ENCODE results near the gene SPAG16.
A peak's percentile ranks its signal among the peaks of the same experiment; 100 is the strongest.

Gene SPAG16

DNA sequence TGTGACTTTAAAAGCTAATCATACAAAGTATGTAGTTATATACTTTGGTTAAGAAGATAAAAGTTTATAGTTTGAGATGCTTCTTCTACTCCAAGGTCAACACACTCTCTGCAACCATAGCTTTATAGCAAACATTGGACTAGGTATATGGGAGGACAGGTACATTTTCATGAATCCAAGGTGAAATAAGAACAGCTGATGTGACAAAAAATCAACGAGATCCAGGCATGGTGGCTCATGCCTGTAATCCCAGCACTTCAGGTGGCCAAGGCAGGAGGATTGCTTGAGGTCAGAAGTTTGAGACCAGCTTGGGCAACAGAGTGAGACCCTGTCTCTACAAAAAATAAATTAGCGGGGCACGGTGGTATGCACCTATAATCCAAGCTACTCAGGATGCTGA lies 963.3 kb downstream of the SPAG16 start:
- no peak for DNase-seq

DNA sequence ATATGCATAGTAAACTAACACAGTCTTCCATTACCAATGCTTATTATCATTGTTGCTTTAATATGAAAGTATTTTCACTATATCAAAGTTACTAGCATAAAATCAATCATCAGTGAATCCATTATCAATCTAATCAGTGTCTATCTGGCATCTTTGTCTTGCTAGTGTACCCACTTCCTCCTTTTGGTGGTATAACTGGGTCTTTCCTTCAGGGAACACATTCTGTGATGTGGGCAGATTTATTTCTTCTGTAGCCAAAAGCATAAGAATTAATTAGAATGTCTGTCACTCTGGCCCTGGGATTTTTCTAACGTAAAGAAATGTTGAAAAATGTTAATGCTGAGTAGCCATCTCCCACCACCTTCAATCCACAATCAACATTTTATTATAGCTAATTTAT lies 970.8 kb downstream of the SPAG16 start:
- DNase-seq: no peak

GRCh38 chr2:214261683-214262082 lies 977.4 kb downstream of the SPAG16 start:
- no peak for DNase-seq

- no peak for DNase-seq
Observed at GRCh38 chr2:214264171-214264570, 979.9 kb downstream of the SPAG16 start.

DNA sequence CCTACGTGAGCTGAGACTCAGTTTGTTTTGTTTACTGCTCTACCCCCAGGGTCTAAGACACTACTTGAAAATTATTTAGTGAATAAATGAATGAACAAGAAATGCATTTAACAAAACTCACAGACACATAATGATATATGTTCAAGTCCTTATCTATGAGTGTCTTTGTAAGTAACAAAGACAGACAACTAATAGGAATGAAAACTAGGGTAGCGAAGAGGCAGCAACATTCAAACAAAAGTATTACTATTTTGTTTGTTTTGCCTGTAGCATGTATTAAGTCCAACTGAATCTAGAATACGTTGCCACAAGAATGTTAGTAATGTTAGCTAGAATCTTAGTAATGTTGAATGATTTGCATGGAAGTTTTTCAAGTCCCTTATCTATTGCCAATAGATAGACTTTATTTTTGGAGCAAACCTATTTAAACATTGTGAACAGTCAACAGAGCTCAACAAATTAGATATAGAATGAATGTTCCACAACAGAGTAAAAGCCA lies 981.8 kb downstream of the SPAG16 start:
- no peak for DNase-seq

- no peak for DNase-seq
Observed at GRCh38 chr2:214277880-214278279, 993.6 kb downstream of the SPAG16 start.

DNA sequence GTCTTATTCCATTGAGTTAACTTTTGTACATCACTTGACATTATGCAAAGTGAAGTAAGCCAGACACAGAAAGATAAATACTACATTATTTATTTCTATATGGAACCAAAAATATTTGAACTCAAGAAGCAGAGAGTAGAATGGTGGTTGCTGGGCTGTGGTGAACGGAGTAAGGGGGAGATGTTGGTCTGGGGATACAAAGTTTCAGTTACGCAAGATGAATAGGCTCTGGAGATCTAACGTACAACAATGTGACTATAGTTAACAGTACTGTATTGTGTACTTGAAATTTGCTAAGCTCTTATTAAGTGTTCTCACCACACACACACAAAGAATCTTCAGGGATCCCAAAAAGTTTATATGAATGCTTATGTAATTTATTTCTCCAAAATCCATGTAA lies 1001.7 kb downstream of the SPAG16 start:
- no peak for DNase-seq

DNA sequence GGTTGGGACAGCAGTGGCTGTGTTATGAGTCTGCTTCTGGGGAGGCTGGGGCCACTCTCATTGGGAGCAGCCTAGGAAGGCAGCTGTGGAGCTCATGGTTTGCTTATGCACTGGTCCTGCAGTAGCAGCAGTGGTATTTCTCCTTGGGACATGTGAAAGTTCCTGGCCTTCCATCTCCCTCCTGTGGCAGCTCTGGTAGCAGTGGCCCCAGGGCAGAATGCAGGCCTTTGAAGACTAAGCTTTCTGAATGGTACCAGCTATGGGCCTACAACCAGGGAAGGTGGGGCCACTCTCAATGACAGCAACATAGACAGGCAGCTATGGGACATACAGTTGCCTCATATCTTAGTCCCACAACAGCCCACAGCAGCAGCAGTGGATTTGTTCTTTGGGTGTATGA lies 1009.3 kb downstream of the SPAG16 start:
- DNase-seq: no peak

- no peak for DNase-seq
Observed at GRCh38 chr2:214294426-214294825, 1010.2 kb downstream of the SPAG16 start.

GRCh38 chr2:214297423-214297822 lies 1013.2 kb downstream of the SPAG16 start:
- DNase-seq: no peak

DNA sequence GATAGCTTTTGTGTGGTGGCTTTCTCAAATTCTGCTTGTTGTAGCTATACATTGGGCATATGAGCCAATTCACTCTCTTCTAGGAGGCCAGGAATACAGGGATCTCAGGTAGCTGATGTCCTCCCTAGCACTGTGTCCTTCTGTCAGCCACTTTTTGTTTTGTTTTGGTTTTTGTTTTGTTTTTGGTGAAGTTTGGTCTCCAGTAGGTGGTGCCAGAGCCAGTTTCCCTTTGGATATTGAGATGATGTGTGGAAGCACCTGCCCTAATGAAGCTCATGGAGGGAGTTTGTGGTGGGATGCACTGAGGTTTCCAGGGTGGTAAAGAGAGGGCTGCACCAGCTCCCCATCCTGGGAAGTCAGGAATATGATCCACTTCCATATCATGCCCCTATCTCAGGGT lies 1026.1 kb downstream of the SPAG16 start:
- DNase-seq: no peak

GRCh38 chr2:214311031-214311533 lies 1026.8 kb downstream of the SPAG16 start:
- no peak for DNase-seq

- no peak for DNase-seq
Observed at GRCh38 chr2:214311931-214312749, 1027.9 kb downstream of the SPAG16 start.

DNA sequence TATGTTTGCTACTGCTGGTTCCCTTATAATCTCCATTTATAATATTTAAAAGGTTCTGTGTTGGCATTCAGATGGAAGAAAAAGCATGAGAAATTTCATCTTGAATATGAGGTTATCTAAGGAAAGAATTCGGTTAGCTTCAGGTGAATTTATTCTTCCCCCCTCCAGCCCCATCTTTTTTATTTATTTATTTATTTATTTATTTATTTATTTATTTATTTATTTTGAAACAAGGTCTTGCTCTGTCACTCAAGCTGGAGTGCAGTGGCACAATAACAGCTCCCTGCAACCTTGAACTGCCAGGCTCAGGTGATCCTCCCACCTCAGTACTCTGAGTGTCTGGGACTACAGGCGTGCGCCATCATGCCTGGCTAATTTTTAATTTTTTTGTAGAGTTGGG lies 1031.1 kb downstream of the SPAG16 start:
- no peak for DNase-seq

GRCh38 chr2:214320211-214320610 lies 1035.9 kb downstream of the SPAG16 start:
- DNase-seq: no peak

- peak in 1 of 58 donors; percentile 16 for DNase-seq
Observed at GRCh38 chr2:214322662-214323061, 1038.4 kb downstream of the SPAG16 start.

DNA sequence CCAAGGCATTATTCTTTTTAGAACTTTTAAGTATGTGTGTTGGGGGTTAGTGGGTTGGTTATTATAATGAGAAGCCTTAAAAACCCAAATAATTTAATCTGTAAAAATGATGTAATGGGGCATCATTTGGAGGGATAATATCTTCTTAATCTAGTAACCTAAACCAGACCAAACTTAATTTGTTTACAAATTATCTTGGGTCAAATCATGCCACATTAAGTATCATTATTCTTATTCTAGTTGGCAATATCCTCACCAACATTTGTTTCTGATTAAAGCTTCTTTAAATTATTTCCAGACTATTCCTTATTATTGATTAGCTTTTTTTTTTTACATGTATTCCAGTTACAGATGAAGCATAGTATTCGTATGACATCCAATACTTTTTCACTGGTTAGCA lies 1041.1 kb downstream of the SPAG16 start:
- DNase-seq: no peak

DNA sequence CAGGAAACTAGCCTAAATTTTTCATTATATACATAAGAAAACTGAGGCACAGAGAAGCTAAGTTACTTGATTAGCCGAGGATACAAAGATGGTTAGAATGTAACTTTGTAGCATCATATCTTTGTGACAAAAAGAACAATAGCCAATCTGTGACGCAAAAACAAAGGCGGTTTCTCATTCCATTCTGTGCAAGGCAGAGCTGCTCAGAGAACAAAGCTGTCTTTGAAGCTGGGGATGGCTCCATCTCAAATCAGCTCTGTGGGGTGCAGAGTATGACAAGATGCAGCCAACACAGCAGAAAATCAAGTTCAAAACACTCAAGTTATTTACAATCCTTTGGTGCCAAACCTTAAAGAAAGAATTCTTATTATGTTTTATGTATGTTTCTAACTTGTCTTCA lies 1044.7 kb downstream of the SPAG16 start:
- DNase-seq: peak in 48 of 58 donors; percentile 1 to 96 (median 50)

- DNase-seq: no peak
Observed at GRCh38 chr2:214341646-214342045, 1057.4 kb downstream of the SPAG16 start.

GRCh38 chr2:214358506-214358905 lies 1074.2 kb downstream of the SPAG16 start:
- no peak for DNase-seq

GRCh38 chr2:214361116-214361515 lies 1076.9 kb downstream of the SPAG16 start:
- no peak for DNase-seq

DNA sequence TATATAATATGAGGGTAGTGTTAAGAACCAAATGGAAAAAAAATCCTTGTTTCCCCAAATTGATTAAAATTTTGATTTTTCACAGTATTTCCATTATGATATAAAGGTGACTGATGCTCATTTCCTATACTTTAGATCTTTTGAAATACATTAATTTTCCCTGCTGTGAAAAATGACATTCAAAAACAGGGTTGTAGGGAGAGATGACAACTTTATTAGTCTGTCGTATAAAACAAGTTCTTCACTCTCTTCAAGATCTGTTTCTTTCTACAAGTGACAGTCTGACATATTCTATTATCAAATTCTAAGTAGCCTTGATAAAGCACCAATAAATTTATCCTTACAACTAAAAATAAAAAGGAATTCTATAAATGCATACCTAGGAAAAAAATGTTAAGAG lies 1081.3 kb downstream of the SPAG16 start:
- DNase-seq: no peak

DNA sequence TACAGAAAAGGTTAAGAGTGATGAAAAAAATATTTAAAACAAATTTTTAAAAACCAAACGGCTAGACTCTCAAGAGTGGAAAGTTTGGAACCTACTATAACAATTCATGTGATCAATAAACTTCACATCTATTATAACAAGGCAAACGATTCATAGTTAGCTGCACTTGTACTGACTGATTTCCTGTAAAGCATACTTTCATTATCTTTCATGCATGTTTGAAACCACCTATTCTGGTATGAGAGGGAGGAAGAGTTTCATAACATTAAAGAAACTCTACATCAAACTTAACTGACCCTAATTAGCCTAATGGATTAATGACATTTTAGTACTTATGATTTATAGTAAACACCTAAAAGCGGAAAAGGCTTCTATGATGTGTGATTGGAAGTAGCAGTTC lies 1082.9 kb downstream of the SPAG16 start:
- DNase-seq: no peak

Measured in anterior cingulate cortex (tissue), 58 donors.